Nephron progenitor cell (in vitro differentiated cells): ENCODE data around the gene ATXN10.

Experiments
- DNase-seq: peaks from one replicate; pipeline ENCODE4 v3.0.0; 2021
- H3K27ac Mint-ChIP-seq: 2 replicates; pipeline ENCODE4 v1.8.0; 2021; ENCODE audit warnings: mild to moderate bottlenecking, moderate library complexity, mixed read lengths
- H3K27me3 Mint-ChIP-seq: 2 replicates; pipeline ENCODE4 v1.8.0; 2021; ENCODE audit warnings: mild to moderate bottlenecking, low read depth, mixed read lengths; ENCODE audit not compliant: poor library complexity
- H3K36me3 Mint-ChIP-seq: 2 replicates; pipeline ENCODE4 v1.8.0; 2021; ENCODE audit warnings: low read depth, mixed read lengths
- H3K4me1 Mint-ChIP-seq: 2 replicates; pipeline ENCODE4 v1.8.0; 2021; ENCODE audit warnings: mixed read lengths
- H3K4me3 Mint-ChIP-seq: 2 replicates; pipeline ENCODE4 v1.8.0; 2021; ENCODE audit warnings: mild to moderate bottlenecking, moderate library complexity, mixed read lengths
- H3K9me3 Mint-ChIP-seq: 2 replicates; pipeline ENCODE4 v1.8.0; 2021; ENCODE audit warnings: mild to moderate bottlenecking, moderate library complexity, mixed read lengths
- CTCF ChIP-seq: fragments of 200-600 bp; sonication (generic); IDR thresholded peaks from 2 replicates; pipeline ENCODE4 v1.5.0; 2021; ENCODE audit warnings: antibody characterized with exemption

Gene ATXN10

DNA sequence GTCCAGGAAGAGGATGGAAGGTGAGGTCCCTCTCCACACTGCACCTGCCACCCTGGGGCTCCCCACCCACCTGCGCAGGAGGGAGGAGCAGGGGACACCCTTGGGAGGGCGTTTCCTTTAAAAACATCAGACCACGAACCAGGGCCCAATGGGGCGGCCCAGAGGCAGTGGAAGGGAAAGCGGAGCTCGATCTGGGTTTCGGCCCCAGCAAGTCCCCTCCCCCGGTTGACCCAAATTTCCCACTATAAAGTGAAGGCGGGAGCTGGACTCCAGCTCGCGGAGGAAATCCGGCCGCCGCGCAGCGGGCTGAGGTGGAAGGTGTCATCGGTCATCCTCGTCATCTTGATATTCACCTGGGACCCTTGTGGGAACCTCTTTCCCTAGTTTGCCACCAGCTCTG, 206.0 kb downstream of the ATXN10 start:
- Mint-ChIP-seq H3K9me3 (peaks cover 14% of the 10 kb centered on the region), H3K4me3 (no peak overlapping the region), H3K27ac (no peak overlapping the region), H3K4me1 (peaks cover 34% of the 10 kb centered on the region), H3K27me3 (peaks cover 91% of the 10 kb centered on the region), H3K36me3 (peaks cover 9% of the 10 kb centered on the region)
- DNase-seq: no peak
- no peak for TF ChIP-seq CTCF

- Mint-ChIP-seq H3K36me3 (peaks cover 4% of the 10 kb centered on the region), H3K9me3 (peaks cover 8% of the 10 kb centered on the region), H3K4me3 (no peak overlapping the region), H3K27ac (no peak overlapping the region), H3K27me3 (peaks cover 89% of the 10 kb centered on the region), H3K4me1 (peaks cover 34% of the 10 kb centered on the region)
- DNase-seq: peak; percentile 40
- no peak for TF ChIP-seq CTCF
Measured at GRCh38 chr22:45878051-45878781, 206.6 kb downstream of the ATXN10 start.

GRCh38 chr22:45878901-45879551, 207.4 kb downstream of the ATXN10 start:
- H3K4me1 Mint-ChIP-seq: peaks cover 34% of the 10 kb centered on the region
- no peak for TF ChIP-seq CTCF
- no peak overlapping the region for H3K27ac Mint-ChIP-seq
- no peaks in the 10 kb centered on the region for H3K36me3 Mint-ChIP-seq
- peaks cover under 1% of the 10 kb centered on the region for H3K9me3 Mint-ChIP-seq
- DNase-seq: no peak
- peaks cover 90% of the 10 kb centered on the region for H3K27me3 Mint-ChIP-seq
- H3K4me3 Mint-ChIP-seq: no peak overlapping the region

DNA sequence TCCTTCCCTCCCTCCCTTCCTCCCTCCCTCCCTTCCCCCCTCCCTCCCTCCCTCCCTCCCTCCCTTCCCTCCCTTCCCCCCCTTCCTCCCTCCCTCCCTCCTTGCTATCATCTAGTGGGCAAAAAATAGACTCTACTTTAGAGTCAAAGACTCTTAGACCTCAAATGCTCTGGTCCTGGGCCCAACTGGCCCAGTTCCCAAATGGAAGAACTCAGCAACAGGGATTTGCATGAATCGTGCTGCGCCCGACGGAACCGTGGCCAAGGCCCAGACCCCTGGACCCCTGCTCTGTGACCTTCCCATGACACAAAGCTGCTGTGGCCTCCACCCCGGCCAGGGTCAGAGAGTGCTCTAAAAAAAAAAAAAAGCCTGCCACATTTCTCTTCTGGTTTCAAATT, 207.9 kb downstream of the ATXN10 start:
- DNase-seq: no peak
- peak overlapping the region; percentile 17 for H3K4me3 Mint-ChIP-seq
- no peak overlapping the region for H3K27ac Mint-ChIP-seq
- H3K9me3 Mint-ChIP-seq: no peaks in the 10 kb centered on the region
- H3K27me3 Mint-ChIP-seq: peaks cover 86% of the 10 kb centered on the region
- H3K4me1 Mint-ChIP-seq: peaks cover 34% of the 10 kb centered on the region
- TF ChIP-seq CTCF: no peak
- H3K36me3 Mint-ChIP-seq: no peaks in the 10 kb centered on the region

- peak overlapping the region; percentile 75 for H3K4me3 Mint-ChIP-seq
- no peaks in the 10 kb centered on the region for H3K36me3 Mint-ChIP-seq
- no peak for TF ChIP-seq CTCF
- peaks cover 34% of the 10 kb centered on the region for H3K4me1 Mint-ChIP-seq
- no peak overlapping the region for H3K27ac Mint-ChIP-seq
- DNase-seq: no peak
- H3K27me3 Mint-ChIP-seq: peaks cover 79% of the 10 kb centered on the region
- H3K9me3 Mint-ChIP-seq: no peaks in the 10 kb centered on the region
Measured at GRCh38 chr22:45880091-45880715, 208.6 kb downstream of the ATXN10 start.
